H9 (cell line): ENCODE data around the gene HERC6. TPM values are rescaled to one million over a fixed set of nuclear protein-coding genes. Genes with fewer than 3 reads are reported as not detected.

ENCODE experiments used
- DNase-seq: peaks from one replicate; pipeline ENCODE4 v3.0.0-alpha.2; 2017
- H2AFZ ChIP-seq: one replicate; pipeline ENCODE4 v1.6.1; 2013; ENCODE audit warnings: mild to moderate bottlenecking, low read length, control low read depth, moderate library complexity
- H2AK5ac ChIP-seq: 2 replicates; pipeline ENCODE4 v1.6.1; 2013; ENCODE audit warnings: low read length, control low read depth, mixed read lengths; ENCODE audit not compliant: insufficient read length
- H2BK120ac ChIP-seq: one replicate; pipeline ENCODE4 v1.6.1; 2013; ENCODE audit warnings: low read depth, mild to moderate bottlenecking, low read length, control low read depth, inconsistent platforms; ENCODE audit not compliant: poor library complexity, severe bottlenecking
- H2BK12ac ChIP-seq: 2 replicates; pipeline ENCODE4 v1.6.1; 2013; ENCODE audit warnings: low read length, control low read depth, mixed read lengths, low read depth; ENCODE audit not compliant: insufficient read length
- H2BK15ac ChIP-seq: 2 replicates; pipeline ENCODE4 v1.6.1; 2013; ENCODE audit warnings: low read depth, low read length, control low read depth
- H2BK20ac ChIP-seq: one replicate; pipeline ENCODE4 v1.6.1; 2013; ENCODE audit warnings: low read depth, mild to moderate bottlenecking, low read length, control low read depth, inconsistent platforms; ENCODE audit not compliant: poor library complexity, severe bottlenecking
- H2BK5ac ChIP-seq: 2 replicates; pipeline ENCODE4 v1.6.1; 2013; ENCODE audit warnings: low read length, control low read depth, mixed read lengths; ENCODE audit not compliant: insufficient read length
- H3K14ac ChIP-seq: 2 replicates; pipeline ENCODE4 v1.6.1; 2013; ENCODE audit warnings: low read length, control low read depth; ENCODE audit not compliant: insufficient read depth
- H3K18ac ChIP-seq: 2 replicates; pipeline ENCODE4 v1.6.1; 2013; ENCODE audit warnings: low read depth, mild to moderate bottlenecking, mixed read lengths, low read length, control low read depth; ENCODE audit not compliant: insufficient read length
- H3K23ac ChIP-seq: 2 replicates; pipeline ENCODE4 v1.6.1; 2013; ENCODE audit warnings: low read length, control low read depth, mixed read lengths, low read depth; ENCODE audit not compliant: insufficient read length
- H3K23me2 ChIP-seq: 2 replicates; pipeline ENCODE4 v1.6.1; 2013; ENCODE audit warnings: low read depth, mild to moderate bottlenecking, mixed read lengths, low read length, control low read depth; ENCODE audit not compliant: insufficient read length, poor library complexity, severe bottlenecking
- H3K27ac ChIP-seq: 2 replicates; pipeline ENCODE4 v1.5.1; 2013; ENCODE audit warnings: low read length, control low read depth, mixed read lengths, low read depth; ENCODE audit not compliant: insufficient read length
- H3K27me3 ChIP-seq: 2 replicates; pipeline ENCODE4 v1.6.1; 2013; ENCODE audit warnings: low read length, control low read depth, inconsistent platforms; ENCODE audit not compliant: insufficient read depth
- H3K4ac ChIP-seq: 2 replicates; pipeline ENCODE4 v1.6.1; 2013; ENCODE audit warnings: low read depth, mild to moderate bottlenecking, control low read depth, inconsistent platforms, low read length, moderate library complexity
- H3K4me1 ChIP-seq: 2 replicates; pipeline ENCODE4 v1.6.1; 2013; ENCODE audit warnings: low read length, control low read depth, inconsistent platforms; ENCODE audit not compliant: insufficient read depth
- H3K4me2 ChIP-seq: 2 replicates; pipeline ENCODE4 v1.6.1; 2013; ENCODE audit warnings: low read length, control low read depth, mixed read lengths; ENCODE audit not compliant: insufficient read length, insufficient read depth
- H3K56ac ChIP-seq: 2 replicates; pipeline ENCODE4 v1.6.1; 2013; ENCODE audit warnings: low read depth, mild to moderate bottlenecking, mixed read lengths, low read length, control low read depth; ENCODE audit not compliant: insufficient read length
- H3K79me1 ChIP-seq: 2 replicates; pipeline ENCODE4 v1.6.1; 2013; ENCODE audit warnings: low read depth, mild to moderate bottlenecking, moderate library complexity, low read length, control low read depth, inconsistent platforms; ENCODE audit not compliant: insufficient read depth, poor library complexity, severe bottlenecking
- H3K79me2 ChIP-seq: 2 replicates; pipeline ENCODE4 v1.6.1; 2013; ENCODE audit warnings: low read length, control low read depth, inconsistent platforms; ENCODE audit not compliant: insufficient read depth
- H3K9ac ChIP-seq: 2 replicates; pipeline ENCODE4 v1.6.1; 2013; ENCODE audit warnings: low read length, control low read depth, mixed read lengths; ENCODE audit not compliant: insufficient read length; ENCODE audit errors: extremely low read depth
- H3K9me3 ChIP-seq: one replicate; pipeline ENCODE4 v1.6.1; 2013; ENCODE audit warnings: low read depth, low read length, inconsistent platforms; ENCODE audit not compliant: control insufficient read depth
- H3T11ph ChIP-seq: one replicate; pipeline ENCODE4 v1.6.1; 2013; ENCODE audit warnings: mild to moderate bottlenecking, low read length, control low read depth, inconsistent platforms
- H4K20me1 ChIP-seq: one replicate; pipeline ENCODE4 v1.6.1; 2013; ENCODE audit not compliant: control insufficient read depth, insufficient read length, insufficient read depth
- H4K5ac ChIP-seq: 2 replicates; pipeline ENCODE4 v1.6.1; 2013; ENCODE audit warnings: low read depth, mild to moderate bottlenecking, mixed read lengths, low read length, control low read depth; ENCODE audit not compliant: insufficient read length
- H4K8ac ChIP-seq: replicated peaks from 2 replicates; pipeline ENCODE4 v1.6.1; 2013; ENCODE audit warnings: low read length, control low read depth, mixed read lengths, low read depth; ENCODE audit not compliant: insufficient read length
- H4K91ac ChIP-seq: 2 replicates; pipeline ENCODE4 v1.6.1; 2013; ENCODE audit warnings: low read depth, mild to moderate bottlenecking, moderate library complexity, mixed read lengths, low read length, control low read depth; ENCODE audit not compliant: insufficient read length
- H3K27ac Mint-ChIP-seq, 3 experiments: 2 replicates in 2 of 3; 3 replicates in 1 of 3; pipeline ENCODE4 v1.8.0; 2020 to 2021; ENCODE audit warnings: mixed read lengths in 3 of 3, mild to moderate bottlenecking in 1 of 3, moderate library complexity in 1 of 3
- H3K27me3 Mint-ChIP-seq: 2 replicates; pipeline ENCODE4 v1.8.0; 2021; ENCODE audit warnings: low read depth, mild to moderate bottlenecking, moderate library complexity, mixed read lengths
- H3K36me3 Mint-ChIP-seq, 3 experiments: 2 replicates in 2 of 3; 3 replicates in 1 of 3; pipeline ENCODE4 v1.8.0; 2020 to 2021; ENCODE audit warnings: low read depth in 3 of 3, mixed read lengths in 3 of 3; ENCODE audit not compliant: insufficient read depth in 1 of 3
- H3K4me1 Mint-ChIP-seq, 2 experiments: 2 replicates each; pipeline ENCODE4 v1.8.0; 2020; ENCODE audit warnings: mixed read lengths in 2 of 2
- H3K4me3 Mint-ChIP-seq, 2 experiments: 2 replicates in 1 of 2; 3 replicates in 1 of 2; pipeline ENCODE4 v1.8.0; 2020 to 2021; ENCODE audit warnings: mild to moderate bottlenecking in 2 of 2, mixed read lengths in 2 of 2, moderate library complexity in 1 of 2
- H3K9me3 Mint-ChIP-seq, 2 experiments: 2 replicates in 1 of 2; 3 replicates in 1 of 2; pipeline ENCODE4 v1.8.0; 2020; ENCODE audit warnings: mild to moderate bottlenecking in 2 of 2, mixed read lengths in 2 of 2, moderate library complexity in 1 of 2
- CTCF ChIP-seq: fragments of 200-600 bp; sonication (generic); conservative IDR thresholded peaks from 3 replicates; pipeline ENCODE4 v1.8.0; 2021; ENCODE audit warnings: antibody characterized with exemption, mild to moderate bottlenecking
- WGBS: extraction: QIAGEN DNeasy Blood & Tissue Kit; methylation state at CpG from one replicate; pipeline ENCODE4 v1.1.7; 2013; ENCODE audit warnings: missing lambda C conversion rate, low lambda C conversion rate, mixed read lengths; ENCODE audit not compliant: insufficient read length; ENCODE audit errors: extremely low coverage; 5-methylcytosine and 5-hydroxymethylcytosine counted together
- total RNA-seq: library from RNA; stranded (reverse); gene quantifications from 2 replicates; pipeline ENCODE4 v1.2.1, GENCODE V29; 2021

The HERC6 gene
- total RNA-seq, 1 experiment from 2014 or later, result 8.2 TPM

GRCh38 chr4:88415982-88416381, 37.3 kb downstream of the HERC6 start:
- Histone ChIP-seq H3K14ac (no peak overlapping the region), H2BK5ac (no peak overlapping the region), H3K56ac (no peak overlapping the region), H3T11ph (no peak overlapping the region), H4K8ac (no peak overlapping the region), H4K20me1 (no peaks in the 10 kb centered on the region), H2AFZ (no peak overlapping the region), H2BK12ac (no peak overlapping the region), H4K5ac (no peak overlapping the region), H3K9ac (no peak overlapping the region), H2BK20ac (no peak overlapping the region), H3K18ac (no peak overlapping the region), H3K9me3 (no peaks in the 10 kb centered on the region), H4K91ac (no peak overlapping the region), H3K79me1 (no peaks in the 10 kb centered on the region), H3K23ac (no peak overlapping the region), H2AK5ac (no peak overlapping the region), H2BK15ac (no peak overlapping the region), H3K79me2 (no peaks in the 10 kb centered on the region), H3K27ac (no peak overlapping the region), H2BK120ac (no peak overlapping the region), H3K23me2 (no peaks in the 10 kb centered on the region), H3K27me3 (no peaks in the 10 kb centered on the region), H3K4me2 (no peak overlapping the region), H3K4ac (no peak overlapping the region), H3K4me1 (no peaks in the 10 kb centered on the region)
- no peak for TF ChIP-seq CTCF
- Mint-ChIP-seq H3K4me1 (no peaks in the 10 kb centered on the region), H3K9me3 (no peaks in the 10 kb centered on the region), H3K27me3 (no peaks in the 10 kb centered on the region), H3K4me3 (no peak overlapping the region), H3K27ac (no peak overlapping the region), H3K36me3 (no peaks in the 10 kb centered on the region)
- no CpG with 5 or more reads among the region's 2 CpGs for WGBS
- DNase-seq, result no peak
